DMS 273 treated with DMSO at 0.1 percent for 48 hours (cell line): Measurements from ENCODE around the gene NHS.
"Not testable (repeated sequence)": the region's sequence is repeated elsewhere in the genome, so short reads cannot be mapped to it uniquely, and the experiment has no call there.

ENCODE experiments used
- DNase-seq: peaks from one replicate; lab custom pipeline; 2025; lab: John Stamatoyannopoulos, UW

NHS gene

GRCh38 chrX:17405225-17405969 lies 30.4 kb downstream of the NHS start:
- DNase-seq = no peak

- DNase-seq = no peak
Measured at GRCh38 chrX:17409566-17410290, 34.7 kb downstream of the NHS start.

GRCh38 chrX:17410651-17411050 lies 35.7 kb downstream of the NHS start:
- no peak for DNase-seq

- DNase-seq = no peak
Measured at GRCh38 chrX:17411205-17411604, 36.2 kb downstream of the NHS start.

- no peak for DNase-seq
Measured at GRCh38 chrX:17412692-17413091, 37.7 kb downstream of the NHS start.

GRCh38 chrX:17413228-17413627 lies 38.2 kb downstream of the NHS start:
- no peak for DNase-seq

GRCh38 chrX:17414027-17414658 lies 39.1 kb downstream of the NHS start:
- DNase-seq = no peak

GRCh38 chrX:17414839-17415238 lies 39.8 kb downstream of the NHS start:
- no peak for DNase-seq

GRCh38 chrX:17415242-17415810 lies 40.3 kb downstream of the NHS start:
- no peak for DNase-seq

- no peak for DNase-seq
Measured at GRCh38 chrX:17417372-17417771, 42.4 kb downstream of the NHS start.

GRCh38 chrX:17425136-17425535 lies 50.1 kb downstream of the NHS start:
- DNase-seq = no peak

GRCh38 chrX:17425551-17425950 lies 50.6 kb downstream of the NHS start:
- no peak for DNase-seq

GRCh38 chrX:17431171-17431570 lies 56.2 kb downstream of the NHS start:
- no peak for DNase-seq

- no peak for DNase-seq
Measured at GRCh38 chrX:17432158-17432557, 57.2 kb downstream of the NHS start.

- DNase-seq = no peak
Measured at GRCh38 chrX:17433965-17434364, 59.0 kb downstream of the NHS start.

GRCh38 chrX:17435476-17435875 lies 60.5 kb downstream of the NHS start:
- DNase-seq = no peak

GRCh38 chrX:17438221-17438620 lies 63.2 kb downstream of the NHS start:
- DNase-seq = no peak

GRCh38 chrX:17440258-17440657 lies 65.3 kb downstream of the NHS start:
- no peak for DNase-seq

GRCh38 chrX:17440836-17441235 lies 65.8 kb downstream of the NHS start:
- no peak for DNase-seq

- DNase-seq = no peak
Measured at GRCh38 chrX:17441965-17442364, 67.0 kb downstream of the NHS start.

GRCh38 chrX:17442898-17443297 lies 67.9 kb downstream of the NHS start:
- DNase-seq = no peak

- no peak for DNase-seq
Measured at GRCh38 chrX:17443556-17443955, 68.6 kb downstream of the NHS start.

- DNase-seq = not testable (repeated sequence)
Measured at GRCh38 chrX:17446269-17446668, 71.3 kb downstream of the NHS start.
